ENCODE data around the gene SPAG8.

SPAG8 gene

GRCh38 chr9:35776018-35776417 lies 36.0 kb downstream of the SPAG8 start:
- Histone ChIP-seq H3K9ac (ENCODE audit: low read depth in 1 of 2, low read length in 2 of 2) (no peak overlapping the region), H3K36me3 (ENCODE audit: control insufficient read depth in 1 of 2, insufficient read depth in 2 of 2, low read length in 2 of 2) (no peaks in the 10 kb centered on the region), H3K4me1 (ENCODE audit: control insufficient read depth in 1 of 2, insufficient read depth in 2 of 2, low read length in 2 of 2) (peaks cover 12 to 17% of the 10 kb centered on the region in 2 donors), H3K9me3 (ENCODE audit: control insufficient read depth in 1 of 2, low read length in 2 of 2) (no peaks in the 10 kb centered on the region), H3K27me3 (ENCODE audit: control insufficient read depth in 1 of 2, insufficient read depth in 2 of 2, low read length in 2 of 2) (no peaks in the 10 kb centered on the region), H3K27ac (ENCODE audit: low read depth, low read length) (no peak overlapping the region), H3K4me3 (ENCODE audit: low read depth in 1 of 2, low read length in 2 of 2) (no peak overlapping the region)

DNA sequence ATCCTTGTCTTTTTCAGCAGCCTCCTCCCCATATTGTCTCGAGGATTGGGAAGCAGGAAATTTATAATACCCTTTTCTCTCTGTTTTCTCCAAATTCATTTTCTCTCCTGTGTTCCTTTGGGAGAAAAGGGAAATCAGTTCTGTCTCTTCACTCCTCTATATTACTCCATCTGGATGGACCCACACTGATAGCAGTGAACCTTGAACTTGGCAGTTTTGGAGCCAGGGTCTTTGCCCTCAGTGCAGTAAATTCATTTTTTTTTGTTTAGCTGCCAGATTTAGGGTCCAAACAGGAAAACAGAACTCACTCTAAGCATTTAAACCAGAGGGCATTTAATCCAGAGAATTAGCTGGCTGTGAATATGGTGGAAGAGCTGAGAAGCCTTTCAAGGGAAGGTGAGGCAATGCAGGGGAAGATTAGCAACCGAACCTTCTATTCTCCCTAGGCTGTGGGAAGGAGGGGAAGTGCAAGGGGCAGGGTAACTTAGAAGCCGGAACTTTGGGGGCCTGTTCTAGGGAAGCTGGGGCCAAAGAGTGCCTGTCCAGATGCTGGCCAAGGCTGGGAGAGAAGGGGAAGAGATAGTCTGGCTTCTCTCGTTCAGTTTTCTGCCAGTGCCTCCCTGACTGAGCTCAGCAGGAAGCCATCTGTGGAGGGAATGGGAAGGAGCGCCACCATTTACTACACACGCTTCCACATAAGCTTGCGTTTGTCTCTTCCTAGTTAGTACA lies 37.0 kb downstream of the SPAG8 start:
- H3K27me3 ChIP-seq (ENCODE audit: control insufficient read depth in 1 of 2, insufficient read depth in 2 of 2, low read length in 2 of 2) = no peaks in the 10 kb centered on the region
- H3K27ac ChIP-seq (ENCODE audit: low read depth, low read length) = no peak overlapping the region
- no peak overlapping the region for H3K9ac ChIP-seq (ENCODE audit: low read depth in 1 of 2, low read length in 2 of 2)
- no peak overlapping the region for H3K4me3 ChIP-seq (ENCODE audit: low read depth in 1 of 2, low read length in 2 of 2)
- H3K9me3 ChIP-seq (ENCODE audit: control insufficient read depth in 1 of 2, low read length in 2 of 2) = no peaks in the 10 kb centered on the region
- H3K4me1 ChIP-seq (ENCODE audit: control insufficient read depth in 1 of 2, insufficient read depth in 2 of 2, low read length in 2 of 2) = peaks cover 21 to 27% of the 10 kb centered on the region in 2 donors
- H3K36me3 ChIP-seq (ENCODE audit: control insufficient read depth in 1 of 2, insufficient read depth in 2 of 2, low read length in 2 of 2) = no peaks in the 10 kb centered on the region

DNA sequence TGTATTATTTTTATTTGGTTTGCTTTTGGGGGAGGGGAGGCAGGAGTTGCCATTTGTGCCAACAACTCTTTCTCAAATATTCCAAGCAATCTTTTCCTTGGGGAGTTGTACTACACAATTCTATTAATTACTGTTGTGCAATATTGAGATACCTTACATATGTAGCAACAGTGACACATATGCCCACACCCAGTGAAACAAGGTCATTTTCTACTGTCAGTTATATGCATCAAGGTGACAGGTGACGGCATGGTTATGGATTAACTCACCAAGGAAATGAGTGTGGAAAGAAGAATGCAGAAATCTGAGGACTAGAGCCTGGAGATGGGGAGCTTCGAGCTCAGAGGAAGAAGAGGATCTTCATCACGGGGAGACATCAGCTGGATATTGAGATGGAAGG lies 40.1 kb downstream of the SPAG8 start:
- Histone ChIP-seq H3K9ac (ENCODE audit: low read depth in 1 of 2, low read length in 2 of 2) (no peak overlapping the region), H3K4me1 (ENCODE audit: control insufficient read depth in 1 of 2, insufficient read depth in 2 of 2, low read length in 2 of 2) (peaks cover 24 to 31% of the 10 kb centered on the region in 2 donors), H3K27me3 (ENCODE audit: control insufficient read depth in 1 of 2, insufficient read depth in 2 of 2, low read length in 2 of 2) (no peaks in the 10 kb centered on the region), H3K27ac (ENCODE audit: low read depth, low read length) (no peak overlapping the region), H3K4me3 (ENCODE audit: low read depth in 1 of 2, low read length in 2 of 2) (peak overlapping the region in 1 of 2 donors; percentile 9), H3K36me3 (ENCODE audit: control insufficient read depth in 1 of 2, insufficient read depth in 2 of 2, low read length in 2 of 2) (no peaks in the 10 kb centered on the region), H3K9me3 (ENCODE audit: control insufficient read depth in 1 of 2, low read length in 2 of 2) (no peaks in the 10 kb centered on the region)

DNA sequence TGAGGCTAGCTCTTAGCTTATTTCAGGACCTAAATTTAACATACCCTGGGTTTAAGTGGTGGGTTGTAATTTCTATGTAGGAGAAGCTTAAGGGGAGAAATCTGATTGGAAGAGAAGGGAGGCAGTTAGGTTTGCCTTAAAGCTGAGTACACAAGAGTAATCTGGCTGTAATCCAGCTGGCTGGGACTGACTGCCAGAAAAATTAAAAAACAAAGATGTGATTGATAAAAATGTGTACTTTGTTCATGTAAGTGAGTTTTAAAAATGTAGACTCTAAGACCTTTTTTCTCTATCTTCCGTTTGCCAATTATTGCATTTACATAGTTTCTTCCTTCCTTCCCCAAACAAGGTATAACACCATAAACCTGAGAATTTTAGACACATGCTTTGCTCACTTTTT lies 40.5 kb downstream of the SPAG8 start:
- Histone ChIP-seq H3K36me3 (ENCODE audit: control insufficient read depth in 1 of 2, insufficient read depth in 2 of 2, low read length in 2 of 2) (no peaks in the 10 kb centered on the region), H3K9ac (ENCODE audit: low read depth in 1 of 2, low read length in 2 of 2) (no peak overlapping the region), H3K9me3 (ENCODE audit: control insufficient read depth in 1 of 2, low read length in 2 of 2) (no peaks in the 10 kb centered on the region), H3K27me3 (ENCODE audit: control insufficient read depth in 1 of 2, insufficient read depth in 2 of 2, low read length in 2 of 2) (no peaks in the 10 kb centered on the region), H3K4me1 (ENCODE audit: control insufficient read depth in 1 of 2, insufficient read depth in 2 of 2, low read length in 2 of 2) (peaks cover 24 to 31% of the 10 kb centered on the region in 2 donors), H3K27ac (ENCODE audit: low read depth, low read length) (no peak overlapping the region), H3K4me3 (ENCODE audit: low read depth in 1 of 2, low read length in 2 of 2) (peak overlapping the region in 1 of 2 donors; percentile 9)

- no peaks in the 10 kb centered on the region for H3K36me3 ChIP-seq (ENCODE audit: control insufficient read depth in 1 of 2, insufficient read depth in 2 of 2, low read length in 2 of 2)
- peak overlapping the region in 1 of 2 donors; percentile 7 for H3K4me3 ChIP-seq (ENCODE audit: low read depth in 1 of 2, low read length in 2 of 2)
- H3K9me3 ChIP-seq (ENCODE audit: control insufficient read depth in 1 of 2, low read length in 2 of 2) = no peaks in the 10 kb centered on the region
- H3K4me1 ChIP-seq (ENCODE audit: control insufficient read depth in 1 of 2, insufficient read depth in 2 of 2, low read length in 2 of 2) = peaks cover 24 to 31% of the 10 kb centered on the region in 2 donors
- H3K27me3 ChIP-seq (ENCODE audit: control insufficient read depth in 1 of 2, insufficient read depth in 2 of 2, low read length in 2 of 2) = no peaks in the 10 kb centered on the region
- no peak overlapping the region for H3K27ac ChIP-seq (ENCODE audit: low read depth, low read length)
- H3K9ac ChIP-seq (ENCODE audit: low read depth in 1 of 2, low read length in 2 of 2) = no peak overlapping the region
These were observed 41.0 kb downstream of the SPAG8 start for GRCh38 chr9:35771075-35771433.

DNA sequence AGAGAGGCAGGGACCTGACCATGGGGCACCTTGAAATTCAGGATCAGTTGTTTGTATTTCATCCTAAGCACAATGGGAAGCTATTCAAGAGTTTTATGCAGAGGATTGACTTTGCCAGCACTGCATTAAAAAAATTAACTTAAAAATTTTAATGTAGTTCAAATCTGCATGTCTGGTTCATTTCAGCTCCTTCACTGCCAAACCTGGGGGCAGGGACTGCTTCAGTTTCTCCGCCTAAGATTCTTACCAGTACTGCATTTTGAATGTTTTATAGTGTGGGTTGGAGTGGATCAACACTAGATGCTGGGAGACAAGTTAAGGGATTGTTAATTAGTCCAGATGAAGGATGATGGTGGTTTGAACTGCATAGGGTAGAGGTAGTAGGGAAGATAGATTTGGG lies 42.3 kb downstream of the SPAG8 start:
- H3K27me3 ChIP-seq (ENCODE audit: control insufficient read depth in 1 of 2, insufficient read depth in 2 of 2, low read length in 2 of 2) = no peaks in the 10 kb centered on the region
- no peak overlapping the region for H3K27ac ChIP-seq (ENCODE audit: low read depth, low read length)
- no peaks in the 10 kb centered on the region for H3K36me3 ChIP-seq (ENCODE audit: control insufficient read depth in 1 of 2, insufficient read depth in 2 of 2, low read length in 2 of 2)
- H3K4me1 ChIP-seq (ENCODE audit: control insufficient read depth in 1 of 2, insufficient read depth in 2 of 2, low read length in 2 of 2) = peaks cover 24 to 28% of the 10 kb centered on the region in 2 donors
- no peak overlapping the region for H3K4me3 ChIP-seq (ENCODE audit: low read depth in 1 of 2, low read length in 2 of 2)
- H3K9ac ChIP-seq (ENCODE audit: low read depth in 1 of 2, low read length in 2 of 2) = no peak overlapping the region
- no peaks in the 10 kb centered on the region for H3K9me3 ChIP-seq (ENCODE audit: control insufficient read depth in 1 of 2, low read length in 2 of 2)

GRCh38 chr9:35767458-35767857 lies 44.6 kb downstream of the SPAG8 start:
- Histone ChIP-seq H3K27me3 (ENCODE audit: control insufficient read depth in 1 of 2, insufficient read depth in 2 of 2, low read length in 2 of 2) (no peaks in the 10 kb centered on the region), H3K4me1 (ENCODE audit: control insufficient read depth in 1 of 2, insufficient read depth in 2 of 2, low read length in 2 of 2) (peaks cover 24 to 37% of the 10 kb centered on the region in 2 donors), H3K36me3 (ENCODE audit: control insufficient read depth in 1 of 2, insufficient read depth in 2 of 2, low read length in 2 of 2) (no peaks in the 10 kb centered on the region), H3K9ac (ENCODE audit: low read depth in 1 of 2, low read length in 2 of 2) (no peak overlapping the region), H3K27ac (ENCODE audit: low read depth, low read length) (no peak overlapping the region), H3K4me3 (ENCODE audit: low read depth in 1 of 2, low read length in 2 of 2) (no peak overlapping the region), H3K9me3 (ENCODE audit: control insufficient read depth in 1 of 2, low read length in 2 of 2) (no peaks in the 10 kb centered on the region)

DNA sequence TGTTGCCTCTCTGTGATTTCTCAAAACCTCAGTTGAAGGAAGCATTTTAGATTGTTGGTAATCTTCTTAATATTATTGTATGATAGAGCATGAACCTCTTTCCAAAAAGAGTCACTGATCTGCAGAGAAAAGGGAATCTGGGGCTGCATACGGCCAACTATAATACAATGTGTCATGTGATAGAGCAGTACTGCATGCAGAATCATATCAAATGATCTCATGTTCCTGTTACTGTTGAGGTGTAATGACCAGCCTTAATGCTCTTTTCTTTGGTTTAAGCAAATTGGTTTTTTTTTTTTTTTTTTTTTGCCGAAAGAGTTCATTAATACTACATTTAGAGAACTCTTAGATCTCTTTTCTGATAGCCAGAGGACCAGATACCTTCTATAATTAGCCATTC lies 45.1 kb downstream of the SPAG8 start:
- H3K27ac ChIP-seq (ENCODE audit: low read depth, low read length) = no peak overlapping the region
- no peaks in the 10 kb centered on the region for H3K36me3 ChIP-seq (ENCODE audit: control insufficient read depth in 1 of 2, insufficient read depth in 2 of 2, low read length in 2 of 2)
- no peak overlapping the region for H3K4me3 ChIP-seq (ENCODE audit: low read depth in 1 of 2, low read length in 2 of 2)
- H3K27me3 ChIP-seq (ENCODE audit: control insufficient read depth in 1 of 2, insufficient read depth in 2 of 2, low read length in 2 of 2) = no peaks in the 10 kb centered on the region
- no peaks in the 10 kb centered on the region for H3K9me3 ChIP-seq (ENCODE audit: control insufficient read depth in 1 of 2, low read length in 2 of 2)
- no peak overlapping the region for H3K9ac ChIP-seq (ENCODE audit: low read depth in 1 of 2, low read length in 2 of 2)
- H3K4me1 ChIP-seq (ENCODE audit: control insufficient read depth in 1 of 2, insufficient read depth in 2 of 2, low read length in 2 of 2) = peaks cover 21 to 37% of the 10 kb centered on the region in 2 donors

DNA sequence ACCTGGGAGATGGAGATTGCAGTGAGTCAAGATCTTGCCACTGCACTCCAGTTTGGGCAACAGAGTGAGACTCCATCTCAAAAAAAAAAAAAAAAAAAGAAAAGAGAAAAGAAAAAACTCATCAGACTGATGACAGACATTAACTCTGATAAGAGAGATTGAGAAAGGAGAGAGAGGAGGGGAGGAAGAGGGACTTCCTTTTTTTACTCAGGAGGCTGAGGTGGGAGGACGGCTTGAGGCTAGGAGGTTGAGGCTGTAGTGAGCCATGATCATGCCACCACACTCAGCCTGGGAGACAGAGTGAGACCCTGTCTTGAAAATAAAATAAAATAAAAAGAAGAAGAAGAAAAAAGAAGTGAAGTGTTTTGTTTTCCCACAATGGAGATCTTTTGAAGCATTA lies 48.3 kb downstream of the SPAG8 start:
- H3K4me3 ChIP-seq (ENCODE audit: low read depth in 1 of 2, low read length in 2 of 2) = no peak overlapping the region

DNA sequence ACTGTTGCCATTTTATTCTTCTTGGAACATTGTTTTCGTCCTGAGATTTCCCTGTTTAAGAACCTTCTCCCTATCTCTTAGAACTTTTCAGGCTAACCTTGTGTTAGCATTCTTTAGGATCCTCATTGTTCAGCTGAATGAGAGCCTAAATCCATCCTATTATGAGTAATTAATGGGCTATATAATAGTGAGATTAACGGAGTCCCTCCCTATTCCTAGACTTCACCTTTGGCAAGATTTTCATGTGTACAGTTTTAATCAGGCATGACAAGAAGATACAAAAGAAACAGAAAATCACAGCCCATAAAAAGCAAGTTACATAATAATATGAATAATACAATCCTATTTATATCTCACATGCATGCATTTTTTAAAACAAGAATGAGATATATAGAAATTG lies 48.9 kb downstream of the SPAG8 start:
- Histone ChIP-seq H3K9ac (ENCODE audit: low read depth in 1 of 2, low read length in 2 of 2) (no peak overlapping the region), H3K4me3 (ENCODE audit: low read depth in 1 of 2, low read length in 2 of 2) (no peak overlapping the region), H3K9me3 (ENCODE audit: control insufficient read depth in 1 of 2, low read length in 2 of 2) (no peaks in the 10 kb centered on the region), H3K27me3 (ENCODE audit: control insufficient read depth in 1 of 2, insufficient read depth in 2 of 2, low read length in 2 of 2) (no peaks in the 10 kb centered on the region), H3K36me3 (ENCODE audit: control insufficient read depth in 1 of 2, insufficient read depth in 2 of 2, low read length in 2 of 2) (no peaks in the 10 kb centered on the region), H3K27ac (ENCODE audit: low read depth, low read length) (no peak overlapping the region), H3K4me1 (ENCODE audit: control insufficient read depth in 1 of 2, insufficient read depth in 2 of 2, low read length in 2 of 2) (peaks cover 6 to 28% of the 10 kb centered on the region in 2 donors)

More for the DNA sequence above, 48.3 kb downstream of the SPAG8 start:
- Histone ChIP-seq H3K27ac (ENCODE audit: low read depth, low read length) (no peak overlapping the region), H3K36me3 (ENCODE audit: control insufficient read depth in 1 of 2, insufficient read depth in 2 of 2, low read length in 2 of 2) (no peaks in the 10 kb centered on the region), H3K9ac (ENCODE audit: low read depth in 1 of 2, low read length in 2 of 2) (no peak overlapping the region), H3K27me3 (ENCODE audit: control insufficient read depth in 1 of 2, insufficient read depth in 2 of 2, low read length in 2 of 2) (no peaks in the 10 kb centered on the region), H3K4me1 (ENCODE audit: control insufficient read depth in 1 of 2, insufficient read depth in 2 of 2, low read length in 2 of 2) (peaks cover 0 to 22% of the 10 kb centered on the region in 2 donors), H3K9me3 (ENCODE audit: control insufficient read depth in 1 of 2, low read length in 2 of 2) (no peaks in the 10 kb centered on the region)
